ENCODE measurements around the gene CCDC57. TPM values are rescaled to one million over a fixed set of nuclear protein-coding genes. Genes with fewer than 3 reads are reported as not detected.

CCDC57 gene
- total and polyA plus RNA-seq, 2 experiments from 2014 or later = 15.7 to 29.8 TPM

GRCh38 chr17:82152114-82152513, 60.5 kb downstream of the CCDC57 start:
- Histone ChIP-seq H3K36me3 (replicated peaks; ENCODE audit: insufficient read depth, low read depth) (no peaks in the 10 kb centered on the region), H2AFZ (no peak overlapping the region), H3K79me2 (no peaks in the 10 kb centered on the region), H3K27me3 (no peaks in the 10 kb centered on the region), H4K20me1 (ENCODE audit: insufficient read depth, poor library complexity, severe bottlenecking) (no peaks in the 10 kb centered on the region), H3K27ac (no peak overlapping the region), H3K9me3 (ENCODE audit: low read depth) (no peaks in the 10 kb centered on the region), H3K4me3 (no peak overlapping the region), H3K9me2 (replicated peaks; ENCODE audit: insufficient read depth) (no peaks in the 10 kb centered on the region), H3K4me1 (ENCODE audit: insufficient read depth) (no peaks in the 10 kb centered on the region), H3K4me2 (no peak overlapping the region)
- 90% methylated on average over 5 of the region's 5 CpGs for WGBS (ENCODE audit: low lambda C conversion rate, missing lambda C conversion rate)
- DNase-seq (ENCODE audit: low spot score) = no peak
- TF ChIP-seq EZH2phosphoT487 (IDR thresholded peaks at IDR 0.05; ENCODE audit: low read depth, severe bottlenecking, unreplicated experiment) = no peak
- no peak for TF ChIP-seq CTCF (IDR thresholded peaks at IDR 0.05; ENCODE audit: poor library complexity)
- no peak for TF ChIP-seq EZH2 (IDR thresholded peaks at IDR 0.05; ENCODE audit: borderline replicate concordance)

GRCh38 chr17:82151106-82151957, 61.3 kb downstream of the CCDC57 start:
- no peaks in the 10 kb centered on the region for H3K36me3 ChIP-seq (replicated peaks; ENCODE audit: insufficient read depth, low read depth)
- no peak overlapping the region for H3K4me2 ChIP-seq
- no peaks in the 10 kb centered on the region for H3K9me3 ChIP-seq (ENCODE audit: low read depth)
- 96% methylated on average over 17 of the region's 22 CpGs for WGBS (ENCODE audit: low lambda C conversion rate, missing lambda C conversion rate)
- H4K20me1 ChIP-seq (ENCODE audit: insufficient read depth, poor library complexity, severe bottlenecking) = no peaks in the 10 kb centered on the region
- TF ChIP-seq EZH2phosphoT487 (IDR thresholded peaks at IDR 0.05; ENCODE audit: low read depth, severe bottlenecking, unreplicated experiment) = no peak
- no peak for TF ChIP-seq CTCF (IDR thresholded peaks at IDR 0.05; ENCODE audit: poor library complexity)
- no peak for TF ChIP-seq EZH2 (IDR thresholded peaks at IDR 0.05; ENCODE audit: borderline replicate concordance)
- no peaks in the 10 kb centered on the region for H3K27me3 ChIP-seq
- H3K27ac ChIP-seq = no peak overlapping the region
- no peak for DNase-seq (ENCODE audit: low spot score)
- no peak overlapping the region for H3K4me3 ChIP-seq
- H3K79me2 ChIP-seq = no peaks in the 10 kb centered on the region
- H3K9me2 ChIP-seq (replicated peaks; ENCODE audit: insufficient read depth) = no peaks in the 10 kb centered on the region
- no peak overlapping the region for H2AFZ ChIP-seq
- H3K4me1 ChIP-seq (ENCODE audit: insufficient read depth) = no peaks in the 10 kb centered on the region

- Histone ChIP-seq H3K79me2 (no peaks in the 10 kb centered on the region), H3K4me1 (ENCODE audit: insufficient read depth) (no peaks in the 10 kb centered on the region), H3K4me3 (no peak overlapping the region), H3K27ac (no peak overlapping the region), H4K20me1 (ENCODE audit: insufficient read depth, poor library complexity, severe bottlenecking) (no peaks in the 10 kb centered on the region), H3K36me3 (replicated peaks; ENCODE audit: insufficient read depth, low read depth) (no peaks in the 10 kb centered on the region), H3K27me3 (no peaks in the 10 kb centered on the region), H3K9me3 (ENCODE audit: low read depth) (no peaks in the 10 kb centered on the region), H2AFZ (no peak overlapping the region), H3K4me2 (no peak overlapping the region), H3K9me2 (replicated peaks; ENCODE audit: insufficient read depth) (no peaks in the 10 kb centered on the region)
- WGBS (ENCODE audit: low lambda C conversion rate, missing lambda C conversion rate) = 94% methylated on average over 22 of the region's 27 CpGs
- no peak for DNase-seq (ENCODE audit: low spot score)
- TF ChIP-seq EZH2 (IDR thresholded peaks at IDR 0.05; ENCODE audit: borderline replicate concordance) = no peak
These were observed 63.1 kb downstream of the CCDC57 start for GRCh38 chr17:82149401-82150099.

- Histone ChIP-seq H3K9me3 (ENCODE audit: low read depth) (no peaks in the 10 kb centered on the region), H2AFZ (no peak overlapping the region), H3K79me2 (no peaks in the 10 kb centered on the region), H4K20me1 (ENCODE audit: insufficient read depth, poor library complexity, severe bottlenecking) (no peaks in the 10 kb centered on the region), H3K9me2 (replicated peaks; ENCODE audit: insufficient read depth) (no peaks in the 10 kb centered on the region), H3K27ac (no peak overlapping the region), H3K36me3 (replicated peaks; ENCODE audit: insufficient read depth, low read depth) (no peaks in the 10 kb centered on the region), H3K27me3 (no peaks in the 10 kb centered on the region), H3K4me2 (no peak overlapping the region), H3K4me1 (ENCODE audit: insufficient read depth) (no peaks in the 10 kb centered on the region), H3K4me3 (no peak overlapping the region)
- TF ChIP-seq EZH2 (IDR thresholded peaks at IDR 0.05; ENCODE audit: borderline replicate concordance) (no peak), CTCF (IDR thresholded peaks at IDR 0.05; ENCODE audit: poor library complexity) (no peak), EZH2phosphoT487 (IDR thresholded peaks at IDR 0.05; ENCODE audit: low read depth, severe bottlenecking, unreplicated experiment) (no peak)
- no peak for DNase-seq (ENCODE audit: low spot score)
- no CpG with 5 or more reads among the region's 2 CpGs for WGBS (ENCODE audit: low lambda C conversion rate, missing lambda C conversion rate)
These were observed 63.6 kb downstream of the CCDC57 start for GRCh38 chr17:82148997-82149396.

Data from hepatocyte (in vitro differentiated cells).